Testis (tissue), 2 donors: Measurements from ENCODE around the gene KAT8.

Source experiments
- CTCF ChIP-seq, 3 experiments: fragments of 450-650 bp in 2 of 3; fragments of 200-600 bp in 1 of 3; sonication (generic) in 1 of 3; IDR thresholded peaks; one replicate each; pipeline ENCODE4 v1.5.1; 2016 to 2019; ENCODE audit warnings: antibody characterized with exemption in 3 of 3, mild to moderate bottlenecking in 2 of 3, moderate library complexity in 1 of 3
- POLR2A ChIP-seq: fragments of 450-650 bp; IDR thresholded peaks from one replicate; pipeline ENCODE4 v1.6.1; 2017; ENCODE audit warnings: antibody characterized with exemption, mild to moderate bottlenecking, moderate library complexity

GRCh38 chr16:31099860-31100638 is 17.4 kb upstream of the KAT8 start:
- TF ChIP-seq CTCF (IDR thresholded peaks at IDR 0.05) = no peak
- no peak for TF ChIP-seq POLR2A
